GM23338 (cell line): Measurements from ENCODE around the gene SELENOK. TPM values are rescaled to one million over a fixed set of nuclear protein-coding genes. Genes with fewer than 3 reads are reported as not detected.

Source experiments
- ATAC-seq: fragments of 200-7000 bp; cut with Tn5 transposase; 3 replicates; pipeline ENCODE4 v1.9.1; 2020
- DNase-seq: peaks from one replicate; pipeline ENCODE4 v3.0.0-alpha.2; 2015; ENCODE audit warnings: low spot score
- H2AFZ ChIP-seq: fragments of 200-600 bp; sonication (generic); 2 replicates; pipeline ENCODE4 v1.8.0; 2016; ENCODE audit warnings: antibody characterized with exemption, mild to moderate bottlenecking, moderate library complexity
- H3F3A ChIP-seq: fragments of 200-600 bp; sonication (generic); replicated peaks from 2 replicates; pipeline ENCODE4 v1.8.0; 2017; ENCODE audit warnings: antibody characterized with exemption, mixed run types, low read depth
- H3K27ac ChIP-seq: fragments of 200-600 bp; sonication (generic); 2 replicates; pipeline ENCODE4 v1.6.1; 2016; ENCODE audit warnings: low read depth
- H3K27me3 ChIP-seq: fragments of 200-600 bp; sonication (generic); 2 replicates; pipeline ENCODE4 v1.8.0; 2016; ENCODE audit warnings: mild to moderate bottlenecking, mixed run types, moderate library complexity; ENCODE audit not compliant: insufficient read depth
- H3K36me3 ChIP-seq: fragments of 200-600 bp; sonication (generic); 2 replicates; pipeline ENCODE4 v1.8.0; 2016; ENCODE audit warnings: mild to moderate bottlenecking; ENCODE audit not compliant: insufficient read depth
- H3K4me1 ChIP-seq: fragments of 200-600 bp; sonication (generic); 2 replicates; pipeline ENCODE4 v1.8.0; 2016; ENCODE audit warnings: mild to moderate bottlenecking, moderate library complexity; ENCODE audit not compliant: insufficient read depth
- H3K4me2 ChIP-seq: fragments of 200-600 bp; sonication (generic); 2 replicates; pipeline ENCODE4 v1.7.1; 2017; ENCODE audit warnings: mixed run types
- H3K4me3 ChIP-seq: fragments of 200-600 bp; sonication (generic); 2 replicates; pipeline ENCODE4 v1.6.1; 2016; ENCODE audit warnings: mixed run types
- H3K79me2 ChIP-seq: fragments of 200-600 bp; sonication (generic); replicated peaks from 2 replicates; pipeline ENCODE4 v1.8.0; 2017; ENCODE audit warnings: mild to moderate bottlenecking; ENCODE audit not compliant: insufficient read depth
- H3K9me2 ChIP-seq: fragments of 200-600 bp; sonication (generic); 2 replicates; pipeline ENCODE4 v1.8.0; 2017; ENCODE audit not compliant: insufficient read depth
- H4K20me1 ChIP-seq: fragments of 200-600 bp; sonication (generic); replicated peaks from 2 replicates; pipeline ENCODE4 v1.8.0; 2017; ENCODE audit warnings: mild to moderate bottlenecking; ENCODE audit not compliant: insufficient read depth
- H3K27ac Mint-ChIP-seq: 2 replicates; pipeline ENCODE4 v1.8.0; 2020; ENCODE audit warnings: inconsistent platforms, mild to moderate bottlenecking, moderate library complexity, mixed read lengths
- H3K27me3 Mint-ChIP-seq: 3 replicates; pipeline ENCODE4 v1.8.0; 2022; ENCODE audit warnings: low read depth, mild to moderate bottlenecking, moderate library complexity, mixed read lengths, inconsistent platforms; ENCODE audit not compliant: insufficient read depth, poor library complexity
- H3K36me3 Mint-ChIP-seq: 3 replicates; pipeline ENCODE4 v1.8.0; 2021; ENCODE audit warnings: low read depth, mild to moderate bottlenecking, inconsistent platforms, moderate library complexity, mixed read lengths
- H3K4me1 Mint-ChIP-seq: 3 replicates; pipeline ENCODE4 v1.8.0; 2020; ENCODE audit warnings: mild to moderate bottlenecking, inconsistent platforms, mixed read lengths
- H3K4me3 Mint-ChIP-seq: 3 replicates; pipeline ENCODE4 v1.8.0; 2021; ENCODE audit warnings: moderate library complexity, mild to moderate bottlenecking, inconsistent platforms, mixed read lengths
- H3K9me3 Mint-ChIP-seq: 3 replicates; pipeline ENCODE4 v1.8.0; 2020; ENCODE audit warnings: moderate library complexity, mild to moderate bottlenecking, inconsistent platforms, mixed read lengths
- CREB1 ChIP-seq: fragments of 250-450 bp; sonication (Bioruptor Pico); IDR thresholded peaks from 2 replicates; pipeline ENCODE4 v1.5.0; 2020; ENCODE audit warnings: low read depth, mild to moderate bottlenecking, moderate library complexity
- CTCF ChIP-seq, 2 experiments: fragments of 200-600 bp in 1 of 2; sonication (generic) in 1 of 2; conservative IDR thresholded peaks; 2 replicates each; pipeline versions ENCODE4 v1.5.1 to v1.6.1; 2016 to 2017; ENCODE audit warnings: antibody characterized with exemption in 2 of 2, low read depth in 2 of 2, mild to moderate bottlenecking in 2 of 2, moderate library complexity in 1 of 2
- ETS1 ChIP-seq: IDR thresholded peaks from 2 replicates; pipeline ENCODE4 v1.6.1; 2016; ENCODE audit warnings: antibody characterized with exemption
- JUNB ChIP-seq: IDR thresholded peaks from one replicate; pipeline ENCODE4 v1.6.1; 2016; ENCODE audit warnings: antibody characterized with exemption; ENCODE audit not compliant: unreplicated experiment
- NANOG ChIP-seq: IDR thresholded peaks from 2 replicates; pipeline ENCODE4 v1.6.1; 2016; ENCODE audit warnings: antibody characterized with exemption, borderline replicate concordance
- POLR2AphosphoS5 ChIP-seq: IDR thresholded peaks from 2 replicates; pipeline ENCODE4 v1.6.1; 2016; ENCODE audit warnings: antibody characterized with exemption, low read depth
- STAT1 ChIP-seq: IDR thresholded peaks from one replicate; pipeline ENCODE4 v1.6.1; 2016; ENCODE audit warnings: antibody characterized with exemption; ENCODE audit not compliant: unreplicated experiment
- ZNF114 ChIP-seq: fragments of 250-450 bp; sonication (Bioruptor Pico); IDR thresholded peaks from 2 replicates; pipeline ENCODE4 v1.5.0; 2020; ENCODE audit warnings: mild to moderate bottlenecking, moderate library complexity
- ZNF331 ChIP-seq: fragments of 250-450 bp; sonication (Bioruptor Pico); IDR thresholded peaks from 2 replicates; pipeline ENCODE4 v1.5.0; 2020; ENCODE audit warnings: low read depth, mild to moderate bottlenecking, moderate library complexity
- polyA plus RNA-seq: library from polyadenylated mRNA; unstranded; fragments of >200 nt; fragmentation: Nextera tagmentation; extraction: Ambion mirVana; gene quantifications from 2 replicates; pipeline ENCODE4 v1.2.1, GENCODE V29; 2016
- total RNA-seq: library from RNA; depleted of rRNA; stranded (reverse); fragments of >200 nt; shearing (Covaris generic); gene quantifications from 2 replicates; pipeline ENCODE4 v1.2.3, GENCODE V29; 2014

The SELENOK gene
- total and polyA plus RNA-seq, 2 experiments from 2014 or later, result 21.4 to 168 TPM

- H3F3A ChIP-seq, result no peaks in the 10 kb centered on the region
- H3K4me3 ChIP-seq, result no peak overlapping the region
- TF ChIP-seq CTCF (conservative IDR thresholded peaks at IDR 0.05; ENCODE audit: low read depth in 2 of 2) (no peak), CREB1 (no peak), ZNF331 (CRISPR knock-in tag) (no peak), JUNB (no peak), POLR2AphosphoS5 (no peak), ETS1 (no peak), ZNF114 (CRISPR knock-in tag) (no peak), STAT1 (no peak)
- Mint-ChIP-seq H3K27ac (no peak overlapping the region), H3K36me3 (peaks cover 34% of the 10 kb centered on the region), H3K4me1 (no peaks in the 10 kb centered on the region), H3K4me3 (no peak overlapping the region), H3K9me3 (no peaks in the 10 kb centered on the region), H3K27me3 (no peaks in the 10 kb centered on the region)
- no peaks in the 10 kb centered on the region for H3K4me1 ChIP-seq
- DNase-seq (no peak), ATAC-seq (no peak)
- no peaks in the 10 kb centered on the region for H3K9me2 ChIP-seq
- no peaks in the 10 kb centered on the region; the same call in 1 of the 2 replicates for H4K20me1 ChIP-seq
- H3K27ac ChIP-seq, result no peak overlapping the region
- H3K36me3 ChIP-seq, result no peaks in the 10 kb centered on the region; the same call in 1 of the 2 replicates
- H3K27me3 ChIP-seq, result no peaks in the 10 kb centered on the region
- no peak overlapping the region for H3K4me2 ChIP-seq
- H2AFZ ChIP-seq, result no peak overlapping the region
- H3K79me2 ChIP-seq, result no peaks in the 10 kb centered on the region
These were observed 31.5 kb downstream of the SELENOK start for GRCh38 chr3:53860196-53860595.

- no peak for ATAC-seq
- Mint-ChIP-seq H3K27me3 (no peaks in the 10 kb centered on the region), H3K36me3 (peaks cover 27% of the 10 kb centered on the region), H3K4me1 (no peaks in the 10 kb centered on the region), H3K4me3 (no peak overlapping the region), H3K9me3 (no peaks in the 10 kb centered on the region), H3K27ac (no peak overlapping the region)
- H3K4me1 ChIP-seq, result no peaks in the 10 kb centered on the region
- no peak overlapping the region for H2AFZ ChIP-seq
- H3F3A ChIP-seq, result no peaks in the 10 kb centered on the region
- H3K9me2 ChIP-seq, result no peaks in the 10 kb centered on the region
- no peaks in the 10 kb centered on the region for H3K79me2 ChIP-seq
- no peaks in the 10 kb centered on the region for H3K27me3 ChIP-seq
- DNase-seq, result no peak
- no peak overlapping the region for H3K27ac ChIP-seq
- no peaks in the 10 kb centered on the region; the same call in 1 of the 2 replicates for H4K20me1 ChIP-seq
- no peak overlapping the region for H3K4me3 ChIP-seq
- no peak for TF ChIP-seq JUNB
- no peak for TF ChIP-seq ETS1
- no peak for TF ChIP-seq ZNF114 (CRISPR knock-in tag)
- no peak for TF ChIP-seq NANOG
- no peak overlapping the region for H3K4me2 ChIP-seq
- no peaks in the 10 kb centered on the region; the same call in 1 of the 2 replicates for H3K36me3 ChIP-seq
These were observed 32.5 kb downstream of the SELENOK start for GRCh38 chr3:53859178-53859577.
